HG03060 (cell line): ENCODE measurements around the gene C7orf57.
"Not testable (repeated sequence)": the region's sequence is repeated elsewhere in the genome, so short reads cannot be mapped to it uniquely, and the experiment has no call there.

Experiments
- ATAC-seq: cut with Tn5 transposase; IDR thresholded peaks from one replicate; pipeline ENCODE4 v1.9.1; 2021; ENCODE audit warnings: low read depth, moderate number of reproducible peaks; ENCODE audit not compliant: unreplicated experiment

Gene C7orf57

DNA sequence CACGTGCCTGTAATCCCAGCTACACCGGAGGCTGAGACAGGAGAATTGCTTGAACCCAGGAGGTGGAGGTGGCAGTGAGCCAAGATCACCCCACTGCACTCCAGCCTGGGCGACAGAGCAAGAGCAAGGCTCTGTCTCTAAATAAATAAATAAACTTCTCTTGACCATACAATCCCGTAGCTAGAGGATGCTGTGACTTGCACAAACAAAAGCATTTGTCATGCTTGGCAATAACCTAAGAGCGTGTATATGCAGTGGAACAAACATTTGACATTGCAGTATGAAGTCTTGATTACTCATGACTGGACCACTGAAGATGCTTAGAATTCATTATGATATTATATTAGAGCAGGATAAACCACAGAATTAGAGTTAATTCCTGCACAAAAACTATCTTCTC is 1.4 kb upstream of the C7orf57 start:
- ATAC-seq = no peak

DNA sequence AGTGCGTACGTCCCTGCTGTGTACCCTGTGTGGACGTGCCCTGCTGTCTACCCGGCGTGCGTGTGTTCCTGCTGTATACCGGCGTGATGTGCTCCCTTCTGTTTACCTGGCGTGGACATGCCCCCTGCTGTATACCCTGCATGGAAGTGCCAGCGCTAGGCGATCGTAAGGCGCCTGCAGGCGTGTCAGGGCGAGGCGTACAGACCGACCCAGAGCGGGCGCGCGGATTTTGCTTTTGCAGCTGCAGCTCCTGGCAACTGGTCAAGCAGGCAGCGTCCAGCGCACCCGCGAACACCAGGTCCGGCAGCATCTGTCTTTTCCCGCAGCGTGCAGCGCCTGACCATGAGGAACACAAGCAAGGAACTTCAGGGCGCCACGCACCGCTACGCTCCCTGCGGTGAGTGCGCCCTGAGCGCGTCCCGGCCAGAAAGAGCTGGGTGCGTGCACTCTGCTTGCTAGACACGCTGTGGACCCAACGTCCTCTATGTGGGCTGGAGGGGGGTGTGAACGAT is 680 bp downstream of the C7orf57 start:
- no peak for ATAC-seq

DNA sequence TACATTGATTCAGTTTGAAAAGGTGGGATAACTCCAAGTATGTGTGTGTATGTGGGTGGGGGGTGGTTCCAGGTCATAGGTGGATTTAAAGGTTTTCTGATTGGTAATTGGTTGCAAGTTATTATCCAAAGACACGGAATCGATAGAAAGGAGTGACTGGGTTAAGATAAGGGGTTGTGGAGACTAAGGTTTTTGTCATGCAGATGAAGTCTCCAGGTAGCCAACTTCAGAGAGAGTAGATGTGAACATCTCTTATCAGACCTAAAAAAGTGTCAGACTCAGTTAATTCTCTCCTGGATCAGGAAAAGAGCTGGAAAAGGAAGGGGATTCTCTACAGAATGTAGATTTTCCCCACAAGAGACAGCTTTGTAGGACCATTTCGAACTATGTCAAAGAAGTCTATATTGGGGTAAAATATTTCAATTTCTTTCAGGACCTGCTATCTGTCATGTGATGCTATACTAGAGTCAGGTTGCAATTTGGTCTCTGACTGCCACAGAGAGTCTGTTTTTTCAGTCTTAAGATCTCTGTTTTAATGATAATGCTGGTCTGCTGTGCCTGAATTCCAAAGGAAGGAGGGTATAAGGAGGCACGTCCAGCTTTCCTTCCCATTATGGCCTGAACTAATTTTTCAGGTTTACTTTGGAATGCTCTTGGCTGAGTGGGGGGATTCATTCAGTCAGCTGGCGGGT is 3.6 kb downstream of the C7orf57 start:
- ATAC-seq = no peak

DNA sequence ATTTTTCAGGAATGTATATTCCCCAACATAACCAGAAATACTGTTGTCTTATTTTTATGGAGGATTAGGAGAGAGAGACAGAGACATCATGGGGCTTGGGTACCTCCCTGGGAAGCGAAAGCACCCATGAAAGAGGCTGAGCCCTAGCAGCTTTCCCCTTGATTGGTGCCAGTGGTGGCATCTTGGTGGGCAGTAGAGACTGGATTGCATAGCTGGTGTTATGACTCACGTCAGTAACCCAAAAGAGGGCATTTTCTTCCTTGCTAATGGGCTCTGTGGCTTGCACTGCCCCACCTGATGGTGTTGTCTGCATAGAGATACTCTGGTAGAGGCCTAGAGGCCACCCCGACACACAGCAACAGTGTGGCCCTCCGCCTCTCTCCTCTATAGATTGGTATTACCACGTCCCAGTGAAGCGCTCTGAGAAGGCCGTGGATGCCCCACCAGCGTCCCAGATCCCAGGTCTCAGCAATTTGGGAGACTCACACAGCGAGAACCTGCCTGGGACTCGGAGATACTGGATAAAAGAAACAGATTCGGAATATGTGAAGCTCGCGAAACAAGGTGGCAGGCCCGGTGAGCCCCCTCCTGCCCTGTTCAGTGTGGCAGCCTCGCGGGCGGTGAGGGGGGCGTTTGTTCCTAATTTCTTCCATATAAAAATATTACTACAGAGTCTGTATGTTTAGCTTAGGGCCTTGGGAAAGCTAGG is 5.8 kb downstream of the C7orf57 start:
- no peak for ATAC-seq

DNA sequence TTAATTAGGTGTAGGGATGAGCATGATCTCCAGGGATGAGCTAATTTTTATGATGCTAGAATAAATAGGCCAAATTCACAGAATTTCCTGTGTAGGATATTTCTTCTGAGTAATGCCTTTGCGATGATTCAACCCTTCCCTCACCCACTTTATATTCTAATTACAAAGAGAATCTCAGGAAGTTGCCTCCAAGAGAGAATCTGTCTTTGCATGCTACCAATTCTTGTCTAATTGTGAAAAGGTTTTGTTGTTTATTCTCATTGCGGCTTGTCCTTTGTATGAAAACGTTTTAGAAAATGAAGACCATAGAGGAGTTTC is 6.3 kb downstream of the C7orf57 start:
- no peak for ATAC-seq

DNA sequence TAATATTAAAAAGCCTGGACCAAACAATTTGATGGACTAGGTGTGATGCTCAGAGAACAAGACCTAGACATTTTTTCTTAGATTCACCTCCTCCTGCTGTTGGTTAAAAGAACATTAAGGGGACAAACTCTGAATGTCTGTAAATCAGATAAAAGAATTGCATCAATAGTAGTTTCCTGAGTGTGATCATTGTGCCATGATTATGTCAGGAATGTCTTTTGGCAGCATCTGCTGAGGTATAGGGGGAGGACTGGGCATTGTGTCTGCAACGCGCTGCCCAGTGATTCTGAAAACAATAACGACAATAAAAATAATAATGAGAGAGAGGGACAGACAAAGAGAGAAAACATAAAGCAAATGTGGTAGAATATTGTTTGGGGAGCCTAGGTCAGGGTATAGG is 6.9 kb downstream of the C7orf57 start:
- ATAC-seq = no peak

DNA sequence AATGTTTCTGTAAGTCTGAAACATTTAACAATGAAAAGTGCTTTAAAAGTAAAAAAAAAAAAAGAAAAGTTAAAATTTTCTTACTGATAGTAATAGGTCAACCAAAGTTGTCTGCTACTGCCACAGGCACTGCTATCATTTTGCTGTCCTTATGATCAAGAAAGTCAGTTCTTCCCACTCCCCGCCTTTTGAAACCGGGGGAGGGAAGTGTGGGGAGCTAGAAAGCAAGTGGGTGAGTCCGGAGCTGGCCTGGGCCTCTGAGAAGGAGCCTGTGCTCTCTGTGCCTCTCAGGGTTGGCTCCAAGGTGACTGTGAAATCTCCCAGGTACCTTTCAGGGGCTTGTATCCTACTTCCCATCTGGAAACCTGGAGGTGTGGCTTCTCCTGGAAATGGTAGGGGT is 7.3 kb downstream of the C7orf57 start:
- no peak for ATAC-seq

DNA sequence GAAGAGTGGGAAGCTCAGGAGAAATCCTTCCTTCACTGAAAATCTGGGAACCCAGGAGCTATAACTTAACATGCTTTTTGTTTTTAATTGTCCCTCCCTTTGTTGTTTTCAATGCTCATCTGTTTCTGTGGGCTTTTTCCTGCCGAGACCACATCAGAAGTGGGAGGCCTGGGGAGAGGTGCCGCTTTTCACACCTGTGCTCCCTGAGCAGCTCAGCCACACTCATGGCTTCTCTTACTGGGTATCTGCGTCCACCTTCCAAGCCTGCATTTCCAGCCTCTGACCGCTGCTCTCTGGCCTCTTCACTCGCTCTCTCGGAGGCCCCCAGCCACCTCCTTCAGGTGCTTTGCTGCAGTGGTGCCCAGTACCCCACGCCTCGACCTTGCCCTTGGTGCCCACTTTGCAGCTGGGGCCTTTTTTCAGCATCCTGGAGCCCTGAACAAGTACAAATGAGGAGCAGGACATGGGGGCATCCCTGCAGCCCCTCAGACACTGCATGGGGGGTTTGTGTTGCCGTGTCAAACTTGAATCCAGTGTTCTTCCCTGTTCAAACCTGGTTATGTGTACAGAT is 9.9 kb downstream of the C7orf57 start:
- ATAC-seq = no peak

DNA sequence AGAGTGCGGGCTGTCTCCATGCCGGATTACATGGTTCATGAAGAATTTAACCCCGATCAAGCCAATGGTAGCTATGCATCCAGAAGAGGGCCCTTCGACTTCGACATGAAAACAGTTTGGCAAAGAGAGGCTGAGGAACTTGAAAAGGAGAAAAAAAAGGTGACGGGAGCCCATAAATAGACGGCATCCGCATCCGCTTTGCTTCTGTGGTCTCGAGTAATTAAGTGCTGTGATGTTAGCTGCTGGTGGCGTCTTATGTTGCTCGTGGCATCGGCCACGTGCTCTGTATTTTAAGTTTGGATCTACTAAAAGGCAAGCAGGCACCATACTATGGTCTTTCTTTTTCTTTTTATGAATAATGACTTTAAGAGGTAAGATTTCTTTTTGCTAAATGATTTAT is 11.1 kb downstream of the C7orf57 start:
- ATAC-seq = no peak

DNA sequence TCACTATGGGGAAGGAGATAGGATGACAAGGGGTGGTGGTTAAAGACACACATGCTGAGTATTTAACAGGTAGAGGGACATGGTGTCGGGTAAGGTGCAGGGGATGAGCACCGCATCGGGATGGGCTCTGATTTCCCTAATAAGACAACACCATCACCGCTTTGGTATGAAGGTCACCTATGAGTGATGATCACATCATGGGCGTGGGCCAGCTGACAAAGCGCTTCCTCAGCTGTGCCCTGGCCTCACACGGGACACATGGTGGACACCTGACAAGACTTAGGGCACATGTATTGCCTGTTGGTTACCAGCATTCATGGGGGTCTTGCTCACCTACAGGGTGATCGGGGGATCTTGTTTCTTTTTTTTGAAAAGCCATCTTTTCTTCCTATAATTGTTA is 12.8 kb downstream of the C7orf57 start:
- ATAC-seq = no peak

DNA sequence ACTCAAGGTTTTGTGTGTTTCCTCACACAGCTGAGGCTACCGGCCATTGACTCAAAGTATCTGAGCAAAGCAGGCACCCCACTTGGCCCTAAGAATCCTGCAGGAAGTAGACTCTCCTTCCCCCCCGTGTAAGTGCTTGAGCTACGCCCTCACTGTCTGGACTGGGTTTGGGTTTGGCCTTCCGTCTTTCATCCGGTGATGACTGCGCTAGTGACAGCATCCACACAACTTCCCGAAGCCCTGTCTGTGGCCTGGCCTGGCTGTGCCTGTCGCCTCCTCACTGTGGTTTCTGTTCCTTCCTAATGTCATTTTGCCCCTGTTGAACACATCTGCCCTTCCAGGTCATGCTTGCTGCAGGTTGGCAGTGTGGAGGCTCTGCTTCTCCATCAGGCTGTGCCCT is 14.5 kb downstream of the C7orf57 start:
- no peak for ATAC-seq

DNA sequence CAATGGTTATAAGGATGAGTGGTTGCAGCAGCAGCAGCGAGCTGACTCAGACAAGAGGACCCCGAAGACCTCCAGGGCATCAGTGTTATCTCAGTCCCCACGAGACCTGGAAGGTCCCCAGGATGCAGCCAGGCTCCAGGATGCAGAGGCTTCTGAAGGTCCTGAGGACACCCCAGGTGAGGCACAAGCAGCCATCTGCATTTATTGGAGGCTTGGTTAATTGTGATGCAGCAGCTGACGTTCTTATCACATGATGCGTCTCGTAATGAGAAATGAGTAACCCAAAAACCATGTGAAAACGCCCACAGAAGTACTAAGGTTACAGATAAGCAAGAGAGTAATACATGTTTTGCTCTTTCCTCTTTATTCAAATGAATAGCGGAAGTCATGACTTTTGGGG is 17.4 kb downstream of the C7orf57 start:
- no peak for ATAC-seq

DNA sequence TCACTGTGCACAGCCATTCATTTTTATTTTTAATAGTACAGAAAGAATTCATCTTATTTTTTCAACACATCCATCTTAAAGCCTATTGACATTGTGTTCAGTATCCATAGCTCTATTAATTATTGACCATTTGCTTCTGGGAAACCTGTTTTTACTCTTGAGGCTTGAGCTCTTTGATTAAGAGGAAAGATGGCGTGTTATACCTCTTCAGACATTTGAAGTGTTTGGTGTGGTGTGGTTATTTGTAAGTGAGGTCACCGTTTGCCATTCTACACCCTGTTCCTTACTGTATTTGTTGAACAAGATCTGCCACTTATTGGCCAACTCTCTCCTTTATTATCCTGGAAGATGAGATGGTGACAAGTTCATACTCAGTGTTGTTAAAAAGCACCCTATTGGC is 18.4 kb downstream of the C7orf57 start:
- ATAC-seq = no peak

DNA sequence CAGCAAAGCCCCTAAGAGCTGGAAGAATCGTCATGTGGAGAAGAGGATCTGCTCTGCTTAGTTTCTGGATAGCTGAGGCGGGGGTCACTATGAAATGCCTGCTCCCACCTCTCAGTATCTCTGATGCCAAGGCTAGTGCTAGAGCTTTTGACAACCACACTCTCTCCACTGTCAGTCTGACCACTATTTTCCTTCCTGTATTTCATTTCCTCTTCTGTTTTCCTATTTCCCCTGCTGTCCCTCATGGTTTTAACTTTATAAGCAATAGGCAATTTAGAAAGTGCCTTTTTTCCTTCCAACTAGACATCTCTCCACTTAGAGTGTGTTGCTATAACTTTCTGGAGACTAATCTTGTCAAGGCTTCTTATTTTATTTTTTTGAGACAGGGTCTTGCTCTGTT is 23.6 kb downstream of the C7orf57 start:
- ATAC-seq = no peak

DNA sequence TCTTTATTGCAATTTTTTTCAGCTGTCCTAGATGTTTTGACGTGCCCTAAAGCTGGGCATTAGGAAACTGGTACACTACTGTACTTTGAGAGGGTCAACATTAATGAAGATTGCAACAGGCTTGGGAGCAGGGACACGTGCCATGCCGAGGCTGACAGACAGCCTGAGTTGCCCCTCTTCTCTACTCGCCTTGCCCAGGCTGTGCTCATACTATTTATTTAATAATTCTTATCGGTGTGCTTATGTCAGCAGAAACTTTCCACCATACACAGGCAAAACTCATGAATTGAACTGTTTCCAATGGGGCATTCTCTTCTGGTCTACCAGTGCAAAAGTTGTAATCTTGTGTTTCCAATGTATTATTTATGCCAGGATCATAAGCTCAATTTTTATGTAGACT is 24.4 kb downstream of the C7orf57 start:
- ATAC-seq = no peak

DNA sequence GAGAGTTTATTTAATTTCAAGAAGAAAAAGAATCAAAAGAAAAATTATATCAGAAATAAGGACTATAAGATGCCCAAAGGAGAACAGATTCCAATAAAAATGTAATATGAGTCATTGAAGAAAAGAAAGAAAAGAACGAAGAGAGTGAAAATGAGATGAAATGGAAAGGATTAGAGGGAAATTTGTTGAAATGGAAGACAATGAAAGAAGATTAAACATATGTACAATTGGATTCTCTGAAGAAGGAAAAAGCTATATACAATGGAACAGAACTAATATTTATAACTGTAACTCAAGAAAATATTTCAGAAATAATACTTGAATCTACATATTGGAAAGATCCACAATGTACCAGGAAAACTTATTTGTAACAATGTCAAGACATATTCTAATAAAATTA is 28.6 kb downstream of the C7orf57 start:
- ATAC-seq = no peak

DNA sequence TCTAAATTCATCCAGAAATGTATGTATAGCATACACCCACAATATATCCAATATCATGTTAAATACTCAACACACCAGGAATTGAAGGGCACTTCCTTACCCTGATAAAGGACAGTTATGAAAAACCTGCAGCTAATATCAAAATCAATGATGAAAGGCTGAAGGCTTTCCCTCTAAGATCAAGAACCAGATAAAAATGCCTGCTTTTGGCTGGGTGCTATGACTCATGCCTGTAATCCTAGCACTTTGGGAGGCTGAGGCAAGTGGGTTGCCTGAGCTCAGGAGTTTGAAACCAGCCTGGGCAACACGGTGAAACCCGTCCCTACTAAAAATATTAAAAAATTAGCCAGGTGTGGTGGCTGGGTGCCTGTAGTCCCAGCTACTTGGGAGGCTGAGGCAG is 32.1 kb downstream of the C7orf57 start:
- ATAC-seq = no peak

DNA sequence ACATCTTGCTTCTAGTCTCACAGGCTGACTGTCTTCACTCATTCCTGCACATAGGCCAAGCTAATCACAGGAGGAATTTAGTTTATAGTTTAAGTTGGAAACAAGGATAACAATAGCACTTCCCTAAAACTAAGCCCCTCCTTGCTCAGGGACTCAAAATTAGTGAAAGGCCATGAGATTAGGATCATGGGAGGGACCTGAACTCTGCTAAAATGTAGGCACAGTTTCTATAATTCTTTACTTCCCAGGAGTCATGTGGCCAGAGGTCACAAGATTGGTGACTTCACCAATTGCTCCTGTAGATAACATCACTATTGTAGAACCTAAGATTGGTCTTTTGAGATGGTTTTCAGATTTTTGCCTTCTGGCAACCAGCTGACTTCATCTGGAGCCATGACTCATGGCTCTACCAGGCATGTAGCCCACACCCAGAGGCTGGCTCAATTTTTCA is 38.9 kb downstream of the C7orf57 start:
- ATAC-seq = no peak

DNA sequence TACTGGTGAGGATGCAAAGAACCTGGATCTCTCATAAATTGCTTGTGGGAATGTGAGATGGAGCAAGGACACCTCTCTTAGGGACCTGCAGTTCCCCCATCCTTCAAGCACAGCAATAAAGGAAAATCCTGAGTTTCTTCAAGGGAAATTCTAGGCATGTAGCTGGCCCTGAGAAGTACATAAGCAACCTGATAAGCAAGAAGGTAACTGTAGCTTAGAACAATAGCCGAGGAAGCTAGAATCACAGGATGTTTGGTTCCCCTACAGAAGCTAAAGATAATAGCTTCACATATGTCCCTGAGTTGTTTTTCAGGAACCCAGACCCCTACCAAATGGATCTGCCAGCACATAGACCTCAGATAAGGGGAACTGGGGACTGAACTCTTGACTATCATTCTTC is 42.1 kb downstream of the C7orf57 start:
- ATAC-seq = no peak

DNA sequence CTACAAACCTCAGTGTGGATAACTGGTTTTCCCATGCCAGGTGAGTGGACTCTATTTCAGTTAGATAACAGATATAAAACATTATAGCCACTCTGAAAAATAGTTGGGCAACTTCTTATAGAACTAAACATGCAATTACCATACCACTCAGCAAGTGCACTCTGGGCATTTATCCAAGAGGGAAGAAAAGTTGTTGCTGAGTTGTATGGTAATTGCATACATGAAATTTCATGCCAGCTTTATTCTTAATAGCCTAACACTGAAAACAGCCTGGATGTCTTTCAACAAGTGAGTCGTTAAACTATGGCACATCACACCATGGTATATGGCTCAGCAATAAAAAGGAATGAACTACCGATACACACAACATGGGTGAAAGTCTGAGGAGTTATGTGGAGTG is 43.1 kb downstream of the C7orf57 start:
- no peak for ATAC-seq

DNA sequence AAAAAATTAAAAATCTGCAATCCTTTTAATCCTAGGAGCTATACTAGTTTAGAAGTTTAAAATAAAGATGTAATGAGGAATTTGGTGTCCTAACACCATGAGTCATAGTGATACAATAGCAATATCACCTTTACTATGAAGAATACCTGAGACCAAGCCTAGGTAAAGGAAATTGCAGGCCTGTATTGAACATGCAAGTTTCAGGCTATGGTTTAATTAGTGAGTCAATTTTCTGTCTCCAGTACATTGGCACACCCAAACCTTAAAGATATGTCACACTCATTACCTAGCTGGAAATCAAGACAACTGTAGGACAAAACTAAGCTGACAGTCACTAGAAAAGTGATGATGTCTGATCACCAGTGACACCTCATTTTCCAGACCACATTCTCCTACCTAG is 47.0 kb downstream of the C7orf57 start:
- not testable (repeated sequence) for ATAC-seq
